Gastrocnemius medialis (tissue), 4 donors: ENCODE results near the gene RALGAPA2.

ENCODE experiments used
- POLR2A ChIP-seq, 2 donors: fragments of 450-650 bp; IDR thresholded peaks; one replicate each; pipeline ENCODE4 v1.6.1; 2017; ENCODE audit warnings: antibody characterized with exemption in 2 of 2, mild to moderate bottlenecking in 2 of 2, moderate library complexity in 2 of 2
- TF ChIP-seq, protein P1 (sequence below), 5 experiments: fragments of 450-650 bp in 3 of 5; fragments of 200-600 bp in 2 of 5; sonication (generic) in 2 of 5; IDR thresholded peaks in 4 of 5; conservative IDR thresholded peaks in 1 of 5; 1 replicate in 4 of 5; 2 replicates in 1 of 5; pipeline ENCODE4 v1.5.1; 2016 to 2019; ENCODE audit warnings: antibody characterized with exemption in 5 of 5, mild to moderate bottlenecking in 3 of 5, moderate library complexity in 3 of 5

DNA sequence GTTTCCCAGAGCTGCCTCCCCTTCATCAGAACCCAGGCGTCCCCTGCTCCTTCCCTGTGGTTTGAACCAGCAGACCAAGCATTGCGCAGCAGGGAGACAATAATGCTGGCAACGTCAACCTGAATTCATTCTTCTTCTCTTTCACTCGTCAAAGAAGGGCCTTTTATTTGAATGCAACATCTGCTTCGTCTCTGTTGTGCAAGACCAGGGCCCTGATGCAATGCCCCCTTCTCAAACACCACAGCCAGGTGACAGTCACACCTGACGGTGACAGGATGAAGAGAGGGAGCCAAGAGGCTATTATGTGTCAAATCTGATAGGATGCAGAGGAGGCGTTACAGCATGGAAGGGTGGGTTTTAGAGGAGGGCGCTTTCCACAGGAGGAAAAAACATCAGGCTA is 336.6 kb downstream of the RALGAPA2 start:
- TF ChIP-seq, protein P1, sequence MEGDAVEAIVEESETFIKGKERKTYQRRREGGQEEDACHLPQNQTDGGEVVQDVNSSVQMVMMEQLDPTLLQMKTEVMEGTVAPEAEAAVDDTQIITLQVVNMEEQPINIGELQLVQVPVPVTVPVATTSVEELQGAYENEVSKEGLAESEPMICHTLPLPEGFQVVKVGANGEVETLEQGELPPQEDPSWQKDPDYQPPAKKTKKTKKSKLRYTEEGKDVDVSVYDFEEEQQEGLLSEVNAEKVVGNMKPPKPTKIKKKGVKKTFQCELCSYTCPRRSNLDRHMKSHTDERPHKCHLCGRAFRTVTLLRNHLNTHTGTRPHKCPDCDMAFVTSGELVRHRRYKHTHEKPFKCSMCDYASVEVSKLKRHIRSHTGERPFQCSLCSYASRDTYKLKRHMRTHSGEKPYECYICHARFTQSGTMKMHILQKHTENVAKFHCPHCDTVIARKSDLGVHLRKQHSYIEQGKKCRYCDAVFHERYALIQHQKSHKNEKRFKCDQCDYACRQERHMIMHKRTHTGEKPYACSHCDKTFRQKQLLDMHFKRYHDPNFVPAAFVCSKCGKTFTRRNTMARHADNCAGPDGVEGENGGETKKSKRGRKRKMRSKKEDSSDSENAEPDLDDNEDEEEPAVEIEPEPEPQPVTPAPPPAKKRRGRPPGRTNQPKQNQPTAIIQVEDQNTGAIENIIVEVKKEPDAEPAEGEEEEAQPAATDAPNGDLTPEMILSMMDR (IDR thresholded peaks at IDR 0.05 in 4 of 5, conservative IDR thresholded peaks at IDR 0.05 in 1 of 5): no peak
- no peak for TF ChIP-seq POLR2A (IDR thresholded peaks at IDR 0.05)
